ENCODE measurements around the gene FAM168A.

DNA sequence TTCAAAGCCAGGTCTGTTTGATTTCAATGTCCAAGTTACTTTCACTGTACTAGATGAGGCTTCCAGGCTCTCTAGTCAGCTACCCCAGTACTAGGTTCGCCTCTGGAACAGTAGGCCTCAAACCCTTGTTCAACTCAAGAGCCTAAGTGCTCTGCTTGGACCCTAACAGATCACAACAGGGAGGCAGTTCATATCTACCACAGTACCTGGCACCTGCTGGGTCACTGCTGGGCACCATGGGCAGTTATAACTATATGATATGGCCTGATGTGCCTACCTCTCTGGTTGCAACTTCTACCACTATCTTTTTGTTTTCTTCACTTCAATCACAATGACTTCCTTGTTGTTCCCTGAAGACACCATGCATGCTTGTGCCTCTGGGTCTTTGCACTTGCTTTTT is 124.7 kb downstream of the FAM168A start:
- TF ChIP-seq POLR2A (IDR thresholded peaks at IDR 0.05) (no peak), CTCF (IDR thresholded peaks at IDR 0.05) (no peak)
